ENCODE results near the gene COQ5. TPM values are rescaled to one million over a fixed set of nuclear protein-coding genes. Genes with fewer than 3 reads are reported as not detected.

Gene COQ5
- total RNA-seq, 1 donor from 2014 or later: 24.1 TPM

DNA sequence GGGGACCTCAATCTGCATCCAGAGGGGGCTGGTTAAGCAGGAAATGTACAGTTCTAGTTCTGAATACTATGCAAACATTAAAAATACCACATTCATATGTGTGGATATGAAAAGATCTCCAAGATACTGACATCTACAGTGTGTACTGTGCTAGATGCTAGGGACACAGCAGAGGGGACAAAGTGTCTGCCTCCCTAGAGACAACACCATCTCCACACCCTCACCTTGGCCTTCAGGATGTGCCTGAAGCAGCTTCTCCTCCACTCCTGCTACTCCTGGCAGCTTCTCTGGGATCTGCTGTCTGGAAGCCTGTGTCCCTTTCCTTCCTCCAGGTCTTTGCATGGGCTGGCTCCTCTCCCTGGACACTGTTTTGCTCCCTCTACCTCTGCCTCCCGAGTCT, 48.7 kb downstream of the COQ5 start:
- no peak overlapping the region for H3K4me3 ChIP-seq
- H3K36me3 ChIP-seq: no peaks in the 10 kb centered on the region
- TF ChIP-seq, protein P1, sequence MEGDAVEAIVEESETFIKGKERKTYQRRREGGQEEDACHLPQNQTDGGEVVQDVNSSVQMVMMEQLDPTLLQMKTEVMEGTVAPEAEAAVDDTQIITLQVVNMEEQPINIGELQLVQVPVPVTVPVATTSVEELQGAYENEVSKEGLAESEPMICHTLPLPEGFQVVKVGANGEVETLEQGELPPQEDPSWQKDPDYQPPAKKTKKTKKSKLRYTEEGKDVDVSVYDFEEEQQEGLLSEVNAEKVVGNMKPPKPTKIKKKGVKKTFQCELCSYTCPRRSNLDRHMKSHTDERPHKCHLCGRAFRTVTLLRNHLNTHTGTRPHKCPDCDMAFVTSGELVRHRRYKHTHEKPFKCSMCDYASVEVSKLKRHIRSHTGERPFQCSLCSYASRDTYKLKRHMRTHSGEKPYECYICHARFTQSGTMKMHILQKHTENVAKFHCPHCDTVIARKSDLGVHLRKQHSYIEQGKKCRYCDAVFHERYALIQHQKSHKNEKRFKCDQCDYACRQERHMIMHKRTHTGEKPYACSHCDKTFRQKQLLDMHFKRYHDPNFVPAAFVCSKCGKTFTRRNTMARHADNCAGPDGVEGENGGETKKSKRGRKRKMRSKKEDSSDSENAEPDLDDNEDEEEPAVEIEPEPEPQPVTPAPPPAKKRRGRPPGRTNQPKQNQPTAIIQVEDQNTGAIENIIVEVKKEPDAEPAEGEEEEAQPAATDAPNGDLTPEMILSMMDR (IDR thresholded peaks at IDR 0.05): no peak
- intact Hi-C loops (cut with DNase I): no loop called here
- DNase-seq: no peak
- no peaks in the 10 kb centered on the region for H3K9me3 ChIP-seq
- peak in 1 of 2 donors; percentile 41 for ATAC-seq
- H3K4me1 ChIP-seq: no peaks in the 10 kb centered on the region
- no peaks in the 10 kb centered on the region for H3K27me3 ChIP-seq (ENCODE audit: low read depth)
- H3K27ac ChIP-seq: peak overlapping the region; percentile 9

DNA sequence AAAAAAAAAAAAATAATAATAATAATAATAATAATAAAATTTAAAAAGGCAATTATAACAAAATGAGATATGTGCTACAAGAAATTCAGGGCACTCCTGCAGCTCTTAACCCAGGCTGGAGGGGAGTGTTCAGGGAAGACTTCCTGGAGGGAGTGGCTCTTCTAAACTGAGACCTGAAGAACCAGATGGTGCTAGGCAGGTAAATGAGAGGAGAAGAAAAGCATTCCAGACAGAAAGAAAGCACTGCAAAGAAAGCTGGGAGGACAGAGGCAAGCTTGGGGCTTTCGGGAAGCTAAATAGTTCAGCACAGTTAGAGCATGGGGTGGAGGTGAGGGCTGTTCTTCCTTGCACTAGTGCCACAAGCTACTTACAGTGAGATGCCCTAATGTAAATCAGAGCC, 49.5 kb downstream of the COQ5 start:
- intact Hi-C loops (cut with DNase I): no loop called here

DNA sequence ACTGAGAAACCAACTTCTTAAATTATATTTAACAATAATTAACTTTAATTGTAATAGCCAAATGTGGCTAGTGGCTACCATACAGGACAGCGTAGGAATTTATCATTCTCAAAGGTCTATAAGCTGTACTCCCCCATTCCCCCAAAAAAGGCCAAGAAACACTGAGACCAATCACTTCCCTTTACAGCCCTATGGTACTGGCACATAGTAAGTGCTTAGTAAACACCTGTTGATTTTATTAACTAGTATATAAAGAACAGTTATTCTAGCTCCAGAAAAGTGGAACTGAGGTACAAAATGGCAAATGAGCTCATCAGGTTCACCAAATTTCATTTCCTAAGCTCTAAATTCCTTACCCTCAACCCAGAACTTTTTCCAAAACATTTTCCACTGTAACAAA, 53.3 kb downstream of the COQ5 start:
- intact Hi-C loops (cut with DNase I): no loop called here
- Histone ChIP-seq H3K9me3 (no peaks in the 10 kb centered on the region), H3K4me1 (peaks cover under 1% of the 10 kb centered on the region), H3K27ac (no peak overlapping the region), H3K36me3 (no peaks in the 10 kb centered on the region), H3K27me3 (ENCODE audit: low read depth) (no peaks in the 10 kb centered on the region), H3K4me3 (no peak overlapping the region)
- ATAC-seq: no peak
- TF ChIP-seq, protein P1 (IDR thresholded peaks at IDR 0.05): no peak
- DNase-seq: no peak

More for the DNA sequence above, 49.5 kb downstream of the COQ5 start:
- no peak overlapping the region for H3K4me3 ChIP-seq
- H3K4me1 ChIP-seq: no peaks in the 10 kb centered on the region
- H3K27me3 ChIP-seq (ENCODE audit: low read depth): no peaks in the 10 kb centered on the region
- no peaks in the 10 kb centered on the region for H3K9me3 ChIP-seq
- DNase-seq: no peak
- no peaks in the 10 kb centered on the region for H3K36me3 ChIP-seq
- TF ChIP-seq, protein P1 (IDR thresholded peaks at IDR 0.05): no peak
- no peak overlapping the region for H3K27ac ChIP-seq
- no peak for ATAC-seq

DNA sequence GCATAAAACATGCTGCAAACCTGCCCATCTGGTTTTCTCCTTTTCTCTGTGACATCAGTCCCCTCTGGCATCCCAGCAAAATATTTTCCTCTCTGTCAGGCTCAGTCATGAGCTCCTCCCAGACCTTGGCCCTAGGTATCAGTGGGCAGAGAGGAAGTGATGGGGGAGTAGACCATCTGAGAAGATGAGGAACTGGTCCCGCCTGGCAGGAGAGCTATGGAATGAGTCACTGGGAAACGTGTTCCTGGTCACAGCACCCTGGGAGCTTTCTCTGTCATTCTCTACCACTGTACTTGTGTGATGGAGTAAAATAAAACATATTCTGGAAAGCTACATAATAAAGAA, 54.4 kb downstream of the COQ5 start:
- peaks cover 9% of the 10 kb centered on the region for H3K4me1 ChIP-seq
- H3K27ac ChIP-seq: no peak overlapping the region
- no peaks in the 10 kb centered on the region for H3K36me3 ChIP-seq
- no peaks in the 10 kb centered on the region for H3K27me3 ChIP-seq (ENCODE audit: low read depth)
- no peaks in the 10 kb centered on the region for H3K9me3 ChIP-seq
- intact Hi-C loops (cut with DNase I): no loop called here
- no peak for DNase-seq
- TF ChIP-seq, protein P1 (IDR thresholded peaks at IDR 0.05): no peak
- no peak overlapping the region for H3K4me3 ChIP-seq
- peak; percentile 19 to 40 for ATAC-seq

DNA sequence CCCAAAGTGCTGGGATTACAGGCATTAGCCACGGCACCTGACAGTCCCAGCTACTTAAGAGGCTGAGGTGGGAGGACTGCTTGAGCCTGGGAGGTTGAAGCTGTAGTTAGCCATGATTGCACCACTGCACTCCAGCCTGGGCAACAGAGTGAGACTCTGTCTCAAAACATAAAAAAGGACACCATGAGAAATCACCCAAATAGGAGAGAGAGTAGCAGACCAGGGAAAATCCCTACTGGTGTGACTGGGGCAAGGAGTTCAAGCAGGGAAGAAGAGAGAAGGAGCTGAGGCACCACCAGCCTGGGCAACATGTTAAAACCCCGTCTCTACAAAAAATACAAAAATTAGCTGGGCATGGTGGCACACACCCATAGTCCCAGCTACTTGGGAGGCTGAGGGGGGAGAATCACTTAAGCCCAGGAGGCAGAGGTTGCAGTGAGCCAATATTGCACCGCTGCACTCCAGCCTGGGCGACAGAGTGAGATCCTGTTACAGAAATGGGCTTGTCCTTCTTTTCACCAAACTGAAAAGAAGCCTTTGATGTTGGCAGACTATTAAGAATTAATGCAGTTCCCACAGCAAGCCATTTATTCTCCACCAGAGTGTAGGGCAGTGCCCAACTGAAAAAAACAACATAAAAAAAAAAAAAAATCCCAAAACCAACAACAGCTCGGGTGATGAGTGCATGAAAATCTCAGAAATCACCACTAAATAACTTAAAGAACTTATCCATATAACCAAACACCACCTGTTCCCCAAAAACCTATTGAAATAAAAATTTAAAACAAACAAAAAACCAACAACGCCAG, 54.9 kb downstream of the COQ5 start:
- H3K4me3 ChIP-seq: no peak overlapping the region
- H3K4me1 ChIP-seq: peaks cover 9% of the 10 kb centered on the region
- H3K27me3 ChIP-seq (ENCODE audit: low read depth): no peaks in the 10 kb centered on the region
- H3K36me3 ChIP-seq: no peaks in the 10 kb centered on the region
- no peak overlapping the region for H3K27ac ChIP-seq
- TF ChIP-seq, protein P1 (IDR thresholded peaks at IDR 0.05): no peak
- intact Hi-C loops (cut with DNase I): no loop called here
- H3K9me3 ChIP-seq: no peaks in the 10 kb centered on the region
- ATAC-seq: no peak
- DNase-seq: no peak

All from lower lobe of right lung (tissue), 2 donors.